HepG2 (cell line): ENCODE data around the gene MICAL3. TPM values are rescaled to one million over a fixed set of nuclear protein-coding genes. Genes with fewer than 3 reads are reported as not detected.

Experiments
- ARNT2 ChIP-seq: sonication (generic); formaldehyde crosslinking; IDR thresholded peaks from 2 replicates; pipeline ENCODE4 v1.8.0; 2022; ENCODE audit warnings: mild to moderate bottlenecking, low read depth, missing genetic modification reagents, moderate library complexity
- ATRX ChIP-seq: sonication (generic); formaldehyde crosslinking; IDR thresholded peaks from 2 replicates; pipeline ENCODE4 v1.4.0; 2020; ENCODE audit warnings: missing genetic modification reagents, borderline replicate concordance
- CBX2 ChIP-seq, 2 experiments: fragments of 200-600 bp in 1 of 2; sonication (generic); formaldehyde crosslinking in 1 of 2; IDR thresholded peaks; 2 replicates each; pipeline versions ENCODE4 v1.7.0 to v1.8.1; 2018 to 2022; ENCODE audit warnings: low read depth in 2 of 2, low read length in 1 of 2, mild to moderate bottlenecking in 1 of 2, missing genetic modification reagents in 1 of 2
- CEBPZ ChIP-seq: IDR thresholded peaks from 2 replicates; pipeline ENCODE4 v1.6.1; 2012; ENCODE audit warnings: low read length, improper control_type of control experiment
- CSRNP1 ChIP-seq: sonication (generic); formaldehyde crosslinking; IDR thresholded peaks from 2 replicates; pipeline ENCODE4 v1.8.1; 2023; ENCODE audit warnings: mild to moderate bottlenecking, missing genetic modification reagents
- FOSL2 ChIP-seq: sonication (generic); formaldehyde crosslinking; IDR thresholded peaks from 2 replicates; pipeline ENCODE4 v1.4.0; 2020; ENCODE audit warnings: missing genetic modification reagents
- KLF9 ChIP-seq: IDR thresholded peaks from 2 replicates; pipeline ENCODE4 v1.6.1; 2016; ENCODE audit warnings: low read depth
- RCOR2 ChIP-seq: IDR thresholded peaks from 2 replicates; pipeline ENCODE4 v1.6.1; 2016; ENCODE audit warnings: missing biosample characterization, missing genetic modification reagents
- RELA ChIP-seq: sonication (generic); formaldehyde crosslinking; IDR thresholded peaks from 2 replicates; pipeline ENCODE4 v1.4.0; 2020; ENCODE audit warnings: missing genetic modification reagents
- ZNF350 ChIP-seq: sonication (generic); formaldehyde crosslinking; IDR thresholded peaks from 2 replicates; pipeline ENCODE4 v1.4.0; 2020; ENCODE audit warnings: mild to moderate bottlenecking, low read depth, missing genetic modification reagents, borderline replicate concordance
- ZNF7 ChIP-seq: IDR thresholded peaks from 2 replicates; pipeline ENCODE4 v1.6.1; 2016; ENCODE audit warnings: missing biosample characterization, missing genetic modification reagents
- ZNF792 ChIP-seq: IDR thresholded peaks from 2 replicates; pipeline ENCODE4 v1.6.1; 2016
- polyA plus RNA-seq, 8 experiments: library from polyadenylated mRNA; depleted of rRNA in 3 of 8; stranded (reverse) in 7 of 8; unstranded in 1 of 8; fragments of >200 nt; fragmentation: Illumina TruSeq in 4 of 8; extraction: Trizol in 4 of 8; gene quantifications; 2 replicates each; pipeline versions ENCODE4 v1.2.1 to v1.2.3, GENCODE V29; 2011 to 2016; ENCODE audit warnings: low read depth in 4 of 8, missing spikeins in 1 of 8, mixed read lengths in 1 of 8; ENCODE audit not compliant: insufficient read depth in 1 of 8
- total RNA-seq, 5 experiments: library from RNA; depleted of rRNA; stranded (reverse); fragments of >200 nt; fragmentation: Illumina TruSeq; extraction: Trizol; gene quantifications; 2 replicates each; pipeline ENCODE4 v1.2.3, GENCODE V29; 2016; ENCODE audit warnings: low read depth in 1 of 5
- TF ChIP-seq, protein P1 (sequence below): sonication (generic); formaldehyde crosslinking; IDR thresholded peaks from 2 replicates; pipeline ENCODE4 v1.4.0; 2020; ENCODE audit warnings: missing genetic modification reagents, low read depth, mild to moderate bottlenecking, borderline replicate concordance
- TF ChIP-seq, protein P2 (sequence below): sonication (generic); formaldehyde crosslinking; IDR thresholded peaks from 2 replicates; pipeline ENCODE4 v1.4.0; 2020; ENCODE audit warnings: missing genetic modification reagents, borderline replicate concordance
- TF ChIP-seq, protein P3 (sequence below): sonication (generic); formaldehyde crosslinking; IDR thresholded peaks from 2 replicates; pipeline ENCODE4 v1.4.0; 2020; ENCODE audit warnings: missing genetic modification reagents, borderline replicate concordance
- TF ChIP-seq, protein P4 (sequence below): IDR thresholded peaks from 2 replicates; pipeline ENCODE4 v1.6.1; 2016; ENCODE audit warnings: control low read depth

Gene MICAL3
- total and polyA plus RNA-seq, 2 of the 13 experiments (the other 11 are each of a cell fraction or from before 2014, with no cell fraction given): 5.3 to 12.5 TPM

- TF ChIP-seq ZNF350 (CRISPR knock-in tag) (peak; percentile 56), KLF9 (CRISPR knock-in tag) (no peak), ATRX (CRISPR knock-in tag) (no peak), CSRNP1 (CRISPR knock-in tag) (no peak), RELA (CRISPR knock-in tag) (no peak), ARNT2 (CRISPR knock-in tag) (0 out of 2 replicates have a peak, but pooled peaks have one; percentile 8), FOSL2 (CRISPR knock-in tag) (peak; percentile 67), CBX2 (IDR thresholded peaks at IDR 0.05; ENCODE audit: low read depth, low read length) (no peak), CBX2 (CRISPR knock-in tag; IDR thresholded peaks at IDR 0.05; ENCODE audit: low read depth) (no peak), ZNF7 (no peak), CEBPZ (no peak), ZNF792 (CRISPR knock-in tag) (peak; percentile 74; the same call in 1 of the 2 replicates), RCOR2 (CRISPR knock-in tag) (peak; percentile 84)
- TF ChIP-seq, protein P1, sequence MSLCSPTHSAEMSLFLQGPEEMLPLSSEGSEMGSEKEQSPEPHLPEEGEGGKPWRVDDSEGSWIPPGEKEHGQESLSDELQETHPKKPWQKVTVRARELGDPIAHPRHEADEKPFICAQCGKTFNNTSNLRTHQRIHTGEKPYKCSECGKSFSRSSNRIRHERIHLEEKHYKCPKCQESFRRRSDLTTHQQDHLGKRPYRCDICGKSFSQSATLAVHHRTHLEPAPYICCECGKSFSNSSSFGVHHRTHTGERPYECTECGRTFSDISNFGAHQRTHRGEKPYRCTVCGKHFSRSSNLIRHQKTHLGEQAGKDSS: no peak
- TF ChIP-seq, protein P2, sequence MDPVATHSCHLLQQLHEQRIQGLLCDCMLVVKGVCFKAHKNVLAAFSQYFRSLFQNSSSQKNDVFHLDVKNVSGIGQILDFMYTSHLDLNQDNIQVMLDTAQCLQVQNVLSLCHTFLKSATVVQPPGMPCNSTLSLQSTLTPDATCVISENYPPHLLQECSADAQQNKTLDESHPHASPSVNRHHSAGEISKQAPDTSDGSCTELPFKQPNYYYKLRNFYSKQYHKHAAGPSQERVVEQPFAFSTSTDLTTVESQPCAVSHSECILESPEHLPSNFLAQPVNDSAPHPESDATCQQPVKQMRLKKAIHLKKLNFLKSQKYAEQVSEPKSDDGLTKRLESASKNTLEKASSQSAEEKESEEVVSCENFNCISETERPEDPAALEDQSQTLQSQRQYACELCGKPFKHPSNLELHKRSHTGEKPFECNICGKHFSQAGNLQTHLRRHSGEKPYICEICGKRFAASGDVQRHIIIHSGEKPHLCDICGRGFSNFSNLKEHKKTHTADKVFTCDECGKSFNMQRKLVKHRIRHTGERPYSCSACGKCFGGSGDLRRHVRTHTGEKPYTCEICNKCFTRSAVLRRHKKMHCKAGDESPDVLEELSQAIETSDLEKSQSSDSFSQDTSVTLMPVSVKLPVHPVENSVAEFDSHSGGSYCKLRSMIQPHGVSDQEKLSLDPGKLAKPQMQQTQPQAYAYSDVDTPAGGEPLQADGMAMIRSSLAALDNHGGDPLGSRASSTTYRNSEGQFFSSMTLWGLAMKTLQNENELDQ (CRISPR knock-in tag): no peak
- TF ChIP-seq, protein P3, sequence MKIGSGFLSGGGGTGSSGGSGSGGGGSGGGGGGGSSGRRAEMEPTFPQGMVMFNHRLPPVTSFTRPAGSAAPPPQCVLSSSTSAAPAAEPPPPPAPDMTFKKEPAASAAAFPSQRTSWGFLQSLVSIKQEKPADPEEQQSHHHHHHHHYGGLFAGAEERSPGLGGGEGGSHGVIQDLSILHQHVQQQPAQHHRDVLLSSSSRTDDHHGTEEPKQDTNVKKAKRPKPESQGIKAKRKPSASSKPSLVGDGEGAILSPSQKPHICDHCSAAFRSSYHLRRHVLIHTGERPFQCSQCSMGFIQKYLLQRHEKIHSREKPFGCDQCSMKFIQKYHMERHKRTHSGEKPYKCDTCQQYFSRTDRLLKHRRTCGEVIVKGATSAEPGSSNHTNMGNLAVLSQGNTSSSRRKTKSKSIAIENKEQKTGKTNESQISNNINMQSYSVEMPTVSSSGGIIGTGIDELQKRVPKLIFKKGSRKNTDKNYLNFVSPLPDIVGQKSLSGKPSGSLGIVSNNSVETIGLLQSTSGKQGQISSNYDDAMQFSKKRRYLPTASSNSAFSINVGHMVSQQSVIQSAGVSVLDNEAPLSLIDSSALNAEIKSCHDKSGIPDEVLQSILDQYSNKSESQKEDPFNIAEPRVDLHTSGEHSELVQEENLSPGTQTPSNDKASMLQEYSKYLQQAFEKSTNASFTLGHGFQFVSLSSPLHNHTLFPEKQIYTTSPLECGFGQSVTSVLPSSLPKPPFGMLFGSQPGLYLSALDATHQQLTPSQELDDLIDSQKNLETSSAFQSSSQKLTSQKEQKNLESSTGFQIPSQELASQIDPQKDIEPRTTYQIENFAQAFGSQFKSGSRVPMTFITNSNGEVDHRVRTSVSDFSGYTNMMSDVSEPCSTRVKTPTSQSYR (CRISPR knock-in tag): peak; percentile 27; the same call in 1 of the 2 replicates
- TF ChIP-seq, protein P4, sequence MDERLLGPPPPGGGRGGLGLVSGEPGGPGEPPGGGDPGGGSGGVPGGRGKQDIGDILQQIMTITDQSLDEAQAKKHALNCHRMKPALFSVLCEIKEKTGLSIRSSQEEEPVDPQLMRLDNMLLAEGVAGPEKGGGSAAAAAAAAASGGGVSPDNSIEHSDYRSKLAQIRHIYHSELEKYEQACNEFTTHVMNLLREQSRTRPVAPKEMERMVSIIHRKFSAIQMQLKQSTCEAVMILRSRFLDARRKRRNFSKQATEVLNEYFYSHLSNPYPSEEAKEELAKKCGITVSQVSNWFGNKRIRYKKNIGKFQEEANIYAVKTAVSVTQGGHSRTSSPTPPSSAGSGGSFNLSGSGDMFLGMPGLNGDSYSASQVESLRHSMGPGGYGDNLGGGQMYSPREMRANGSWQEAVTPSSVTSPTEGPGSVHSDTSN: no peak
Observed at GRCh38 chr22:18044548-18045271, 20.3 kb upstream of the MICAL3 start (continued).
